Endothelial cell of umbilical vein (primary cell): ENCODE measurements around the gene CLC. TPM values are rescaled to one million over a fixed set of nuclear protein-coding genes. Genes with fewer than 3 reads are reported as not detected.

Experiments
- BruUV-seq: library from RNA; stranded (reverse); fragments of 400-500 nt; replicated peaks from 2 replicates; lab custom pipeline; 2021; lab: Mats Ljungman, UMichigan
- CTCF ChIA-PET: fragments of 300-600, 350-600 bp; sonication (Branson Sonifier 250); formaldehyde crosslinking; loops from one replicate; lab custom pipeline; 2021; ENCODE audit warnings: antibody characterized with exemption, inconsistent platforms; lab: Charles Lee
- POLR2A ChIA-PET: fragments of 300-600, 350-600 bp; sonication (Branson Sonifier 250); formaldehyde crosslinking; loops from one replicate; lab custom pipeline; 2021; ENCODE audit warnings: antibody characterized with exemption, inconsistent platforms; lab: Charles Lee
- DNase-seq: peaks from one replicate; pipeline ENCODE4 v3.0.0-alpha.2; 2011; ENCODE audit warnings: low read depth, low spot score
- FAIRE-seq: peaks from 2 replicates; lab custom pipeline; 2011; peaks lifted over from hg19 to GRCh38; lab: Jason Lieb, UNC
- H2AFZ ChIP-seq: 2 replicates; pipeline ENCODE4 v1.6.0; 2012; ENCODE audit warnings: low read depth, low read length, control low read depth, inconsistent platforms
- H3K27ac ChIP-seq: 2 replicates; pipeline ENCODE4 v1.5.1; 2011; ENCODE audit warnings: low read depth, mild to moderate bottlenecking, control low read depth, low read length, moderate library complexity; ENCODE audit not compliant: insufficient read depth
- H3K27me3 ChIP-seq, 2 experiments: 2 replicates each; pipeline versions ENCODE4 v1.6.0 to v1.6.1; 2011; ENCODE audit warnings: low read length in 2 of 2, mixed read lengths in 1 of 2; ENCODE audit not compliant: control insufficient read depth in 2 of 2, insufficient read depth in 2 of 2
- H3K36me3 ChIP-seq, 2 experiments: 2 replicates in 1 of 2; 3 replicates in 1 of 2; pipeline ENCODE4 v1.5.1; 2011; ENCODE audit warnings: low read length in 2 of 2, mild to moderate bottlenecking in 1 of 2, moderate library complexity in 1 of 2; ENCODE audit not compliant: control insufficient read depth in 2 of 2, insufficient read depth in 2 of 2; ENCODE audit errors: extremely low read depth in 1 of 2
- H3K4me1 ChIP-seq: 3 replicates; pipeline ENCODE4 v1.5.1; 2011; ENCODE audit warnings: mild to moderate bottlenecking, low read length; ENCODE audit not compliant: control insufficient read depth, insufficient read depth; ENCODE audit errors: extremely low read depth
- H3K4me2 ChIP-seq: 2 replicates; pipeline ENCODE4 v1.6.1; 2011; ENCODE audit warnings: low read length, control low read depth, mixed read lengths; ENCODE audit not compliant: insufficient read depth
- H3K4me3 ChIP-seq, 3 experiments: fragments of 200-600 bp in 1 of 3; sonication (generic), shearing (Covaris generic) in 1 of 3; replicated peaks in 1 of 3; 2 replicates each; pipeline ENCODE4 v1.5.1; 2011 to 2016; ENCODE audit warnings: control low read depth in 3 of 3, low read length in 3 of 3, mild to moderate bottlenecking in 2 of 3, inconsistent platforms in 1 of 3, low read depth in 1 of 3, moderate library complexity in 1 of 3; ENCODE audit not compliant: insufficient read depth in 1 of 3
- H3K79me2 ChIP-seq: 2 replicates; pipeline ENCODE4 v1.6.0; 2012; ENCODE audit warnings: low read length, inconsistent platforms; ENCODE audit not compliant: control insufficient read depth, insufficient read depth
- H3K9ac ChIP-seq: replicated peaks from 2 replicates; pipeline ENCODE3; 2011; ENCODE audit warnings: low read length, control low read depth; ENCODE audit not compliant: insufficient read depth; ENCODE audit errors: extremely low read depth
- H3K9me1 ChIP-seq: replicated peaks from 3 replicates; pipeline ENCODE4 v1.6.0; 2011; ENCODE audit warnings: mild to moderate bottlenecking, low read length; ENCODE audit not compliant: control insufficient read depth, insufficient read depth; ENCODE audit errors: extremely low read depth
- H3K9me3 ChIP-seq: replicated peaks from 2 replicates; pipeline ENCODE4 v1.5.1; 2012; ENCODE audit warnings: low read length, inconsistent platforms; ENCODE audit not compliant: control insufficient read depth, insufficient read depth
- H4K20me1 ChIP-seq: replicated peaks from 2 replicates; pipeline ENCODE3; 2011; ENCODE audit warnings: mild to moderate bottlenecking, low read length; ENCODE audit not compliant: control insufficient read depth, insufficient read depth; ENCODE audit errors: extremely low read depth
- CTCF ChIP-seq, 2 donors: IDR thresholded peaks; 1 replicate in 1 of 2; 2 replicates in 1 of 2; pipeline ENCODE4 v1.5.1; 2011; ENCODE audit warnings: low read length in 2 of 2, mild to moderate bottlenecking in 2 of 2, moderate library complexity in 2 of 2, control low read depth in 1 of 2, inconsistent platforms in 1 of 2, low read depth in 1 of 2; ENCODE audit not compliant: insufficient read depth in 1 of 2; ENCODE audit errors: extremely low read depth in 1 of 2
- EZH2 ChIP-seq: IDR thresholded peaks from 2 replicates; pipeline ENCODE4 v1.6.1; 2012; ENCODE audit warnings: borderline replicate concordance, low read depth, mild to moderate bottlenecking, moderate library complexity, low read length, inconsistent platforms; ENCODE audit not compliant: severe bottlenecking
- FOS ChIP-seq: IDR thresholded peaks from 2 replicates; pipeline ENCODE4 v1.6.1; 2011; ENCODE audit warnings: mild to moderate bottlenecking, low read length, moderate library complexity, borderline replicate concordance; ENCODE audit not compliant: insufficient read depth
- GATA2 ChIP-seq: IDR thresholded peaks from 2 replicates; pipeline ENCODE4 v1.7.0; 2011; ENCODE audit warnings: low read depth, mild to moderate bottlenecking, moderate library complexity, mixed read lengths, low read length; ENCODE audit not compliant: insufficient read length, insufficient read depth
- JUN ChIP-seq: IDR thresholded peaks from 2 replicates; pipeline ENCODE4 v1.6.1; 2011; ENCODE audit warnings: borderline replicate concordance, low read depth; ENCODE audit not compliant: insufficient read length, insufficient read depth
- MYC ChIP-seq: IDR thresholded peaks from one replicate; pipeline ENCODE4 v1.6.1; 2011; ENCODE audit warnings: mild to moderate bottlenecking, low read depth, low read length
- POLR2A ChIP-seq: IDR thresholded peaks from 2 replicates; pipeline ENCODE4 v1.6.1; 2012; ENCODE audit warnings: low read depth, mild to moderate bottlenecking, control low read depth, low read length
- POLR2AphosphoS5 ChIP-seq: IDR thresholded peaks from 2 replicates; pipeline ENCODE4 v1.6.1; 2012; ENCODE audit warnings: low read depth, mild to moderate bottlenecking, control low read depth, low read length, moderate library complexity; ENCODE audit not compliant: insufficient read depth
- dilution Hi-C: fragments of 300-500 bp; cut with MboI; formaldehyde crosslinking; loops from one replicate; pipeline ENCODE4 v1.15.0; 2019; ENCODE audit warnings: low sequenced_read_pairs; ENCODE audit not compliant: extremely low pct_ligation_motif_present
- intact Hi-C: fragments of 100-400 bp; cut with micrococcal nuclease; formaldehyde crosslinking; loops from one replicate; pipeline ENCODE4 v1.10.0; 2022
- polyA plus RNA-seq, 4 experiments: library from polyadenylated mRNA; depleted of rRNA in 3 of 4; stranded (reverse) in 3 of 4; unstranded in 1 of 4; fragments of >200 nt; gene quantifications; 2 replicates each; pipeline versions ENCODE4 v1.2.1 to v1.2.3, GENCODE V29; 2011 to 2012; ENCODE audit warnings: missing spikeins in 1 of 4
- total RNA-seq: library from RNA; stranded (reverse); gene quantifications from 2 replicates; pipeline ENCODE4 v1.2.3, GENCODE V29; 2021
- TF ChIP-seq, protein P1 (sequence below): IDR thresholded peaks from 2 replicates; pipeline ENCODE4 v1.6.1; 2011; ENCODE audit not compliant: insufficient read depth, insufficient read length

The CLC gene
- total and polyA plus RNA-seq, 2 donors (not counting 3 experiments of a cell fraction or from before 2014, with no cell fraction given) = not detected

- FAIRE-seq (no peak), DNase-seq (no peak)
- dilution Hi-C loops (no loop called here), intact Hi-C loops (no loop called here)
- CTCF ChIA-PET = interaction anchor here (1.8 kb wide), 1 partner anchor 12 kb away, joined by 12 read pairs; no protein-coding TSS in a partner anchor
- Histone ChIP-seq H3K4me3 (no peak overlapping the region), H3K79me2 (no peaks in the 10 kb centered on the region), H3K4me2 (no peak overlapping the region), H2AFZ (no peak overlapping the region), H3K36me3 (no peaks in the 10 kb centered on the region), H3K27me3 (peaks cover 3 to 5% of the 10 kb centered on the region in 2 experiments), H3K9me3 (no peaks in the 10 kb centered on the region), H4K20me1 (no peaks in the 10 kb centered on the region), H3K9ac (no peak overlapping the region), H3K9me1 (no peaks in the 10 kb centered on the region), H3K4me1 (no peaks in the 10 kb centered on the region), H3K27ac (no peak overlapping the region)
- BruUV-seq = no TSS peak
- no peak for TF ChIP-seq JUN
- no peak for TF ChIP-seq FOS
- no peak for TF ChIP-seq POLR2A
- TF ChIP-seq MYC = no peak
- TF ChIP-seq CTCF (IDR thresholded peaks at IDR 0.05; ENCODE audit: extremely low read depth in 1 of 2, insufficient read depth in 1 of 2, low read depth in 1 of 2, low read length in 2 of 2) = no peak
- TF ChIP-seq POLR2AphosphoS5 = no peak
- no peak for TF ChIP-seq EZH2
- TF ChIP-seq, protein P1, sequence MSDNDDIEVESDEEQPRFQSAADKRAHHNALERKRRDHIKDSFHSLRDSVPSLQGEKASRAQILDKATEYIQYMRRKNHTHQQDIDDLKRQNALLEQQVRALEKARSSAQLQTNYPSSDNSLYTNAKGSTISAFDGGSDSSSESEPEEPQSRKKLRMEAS = no peak
- no peak for TF ChIP-seq GATA2
- POLR2A ChIA-PET = no interaction called here
Observed at GRCh38 chr19:39780894-39781293, 43.1 kb upstream of the CLC start.
